Muscle layer of colon (tissue), 2 donors: ENCODE measurements around the gene PKLR.

Experiments used
- H3K27ac ChIP-seq: one replicate; pipeline ENCODE4 v1.7.0; 2013; ENCODE audit warnings: low read depth, mild to moderate bottlenecking, low read length, moderate library complexity
- H3K27me3 ChIP-seq, 2 donors: one replicate each; pipeline ENCODE4 v1.7.0; 2013; ENCODE audit warnings: low read length in 2 of 2, mild to moderate bottlenecking in 2 of 2; ENCODE audit not compliant: insufficient read depth in 2 of 2, control insufficient read depth in 1 of 2
- H3K36me3 ChIP-seq: one replicate; pipeline ENCODE4 v1.7.0; 2013; ENCODE audit warnings: mild to moderate bottlenecking, low read length; ENCODE audit not compliant: insufficient read depth
- H3K4me1 ChIP-seq: one replicate; pipeline ENCODE4 v1.7.0; 2013; ENCODE audit warnings: mild to moderate bottlenecking, low read length; ENCODE audit not compliant: insufficient read depth
- H3K4me3 ChIP-seq, 2 donors: one replicate each; pipeline ENCODE4 v1.7.0; 2013; ENCODE audit warnings: low read length in 2 of 2, low read depth in 1 of 2, mild to moderate bottlenecking in 1 of 2, moderate library complexity in 1 of 2
- H3K9ac ChIP-seq: one replicate; pipeline ENCODE4 v1.7.0; 2013; ENCODE audit warnings: low read length
- H3K9me3 ChIP-seq: one replicate; pipeline ENCODE4 v1.7.0; 2013; ENCODE audit warnings: mild to moderate bottlenecking, low read length
- donor health status: abdominal sarcoma.
- donor health status: Adenocarcinoma of cecum.

PKLR gene

GRCh38 chr1:155324037-155324716 lies 22.9 kb upstream of the PKLR start:
- Histone ChIP-seq H3K27me3 (no peaks in the 10 kb centered on the region), H3K4me3 (peak overlapping the region; percentile 57 to 95), H3K9ac (peak overlapping the region; percentile 84), H3K27ac (peak overlapping the region; percentile 98), H3K9me3 (no peaks in the 10 kb centered on the region), H3K36me3 (peaks cover 22% of the 10 kb centered on the region), H3K4me1 (peaks cover 22% of the 10 kb centered on the region)

- Histone ChIP-seq H3K9ac (peak overlapping the region; percentile 84), H3K27ac (peak overlapping the region; percentile 98), H3K9me3 (no peaks in the 10 kb centered on the region), H3K4me3 (peak overlapping the region; percentile 57 to 95), H3K4me1 (peaks cover 22% of the 10 kb centered on the region), H3K36me3 (peaks cover 27% of the 10 kb centered on the region), H3K27me3 (no peaks in the 10 kb centered on the region)
Measured at GRCh38 chr1:155323729-155324036, 22.4 kb upstream of the PKLR start.

GRCh38 chr1:155322953-155323728 lies 21.9 kb upstream of the PKLR start:
- H3K36me3 ChIP-seq, result peaks cover 23% of the 10 kb centered on the region
- no peaks in the 10 kb centered on the region for H3K9me3 ChIP-seq
- H3K27me3 ChIP-seq, result no peaks in the 10 kb centered on the region
- H3K4me3 ChIP-seq, result peak overlapping the region; percentile 57 to 95
- H3K27ac ChIP-seq, result peak overlapping the region; percentile 98
- no peak overlapping the region for H3K9ac ChIP-seq
- H3K4me1 ChIP-seq, result peaks cover 22% of the 10 kb centered on the region

GRCh38 chr1:155322571-155322952 lies 21.3 kb upstream of the PKLR start:
- peak overlapping the region; percentile 98 for H3K27ac ChIP-seq
- H3K9ac ChIP-seq, result peak overlapping the region; percentile 39
- peaks cover 22% of the 10 kb centered on the region for H3K4me1 ChIP-seq

GRCh38 chr1:155321639-155322503 lies 20.6 kb upstream of the PKLR start:
- H3K27me3 ChIP-seq, result no peaks in the 10 kb centered on the region
- no peaks in the 10 kb centered on the region for H3K9me3 ChIP-seq
- H3K4me3 ChIP-seq, result peak overlapping the region; percentile 83 to 95
- H3K36me3 ChIP-seq, result peaks cover 18% of the 10 kb centered on the region
- peaks cover 22% of the 10 kb centered on the region for H3K4me1 ChIP-seq
- peak overlapping the region; percentile 39 for H3K9ac ChIP-seq
- peak overlapping the region; percentile 98 for H3K27ac ChIP-seq

More at GRCh38 chr1:155322571-155322952, 21.3 kb upstream of the PKLR start:
- H3K9me3 ChIP-seq, result no peaks in the 10 kb centered on the region
- H3K27me3 ChIP-seq, result no peaks in the 10 kb centered on the region
- peaks cover 20% of the 10 kb centered on the region for H3K36me3 ChIP-seq
- H3K4me3 ChIP-seq, result peak overlapping the region; percentile 57 to 95

GRCh38 chr1:155320661-155321617 lies 19.7 kb upstream of the PKLR start, which contains the start of gene RUSC1:
TSS of gene RUSC1 (plus strand) at chr1:155320894. CDS start at chr1:155321774, 880 bp downstream.
- H3K27ac ChIP-seq, result peak within 1 kb of the TSS; percentile 98
- no peaks in the 10 kb centered on the region for H3K27me3 ChIP-seq
- no peaks in the 10 kb centered on the region for H3K9me3 ChIP-seq
- peaks cover 9% of the 10 kb centered on the region for H3K36me3 ChIP-seq
- peaks cover 20% of the 10 kb centered on the region for H3K4me1 ChIP-seq
- H3K9ac ChIP-seq, result peak within 1 kb of the TSS; percentile 39
- H3K4me3 ChIP-seq, result peak within 1 kb of the TSS; percentile 83 to 95

- Histone ChIP-seq H3K4me3 (peak overlapping the region; percentile 83 to 95), H3K27ac (peak overlapping the region; percentile 98), H3K9me3 (no peaks in the 10 kb centered on the region), H3K4me1 (peaks cover 13% of the 10 kb centered on the region), H3K9ac (no peak overlapping the region), H3K27me3 (no peaks in the 10 kb centered on the region), H3K36me3 (peaks cover 9% of the 10 kb centered on the region)
Measured at GRCh38 chr1:155320252-155320651, 19.0 kb upstream of the PKLR start.

- H3K9ac ChIP-seq, result no peak overlapping the region
Measured at GRCh38 chr1:155319536-155319935, 18.3 kb upstream of the PKLR start.

GRCh38 chr1:155318082-155318481 lies 16.8 kb upstream of the PKLR start:
- Histone ChIP-seq H3K4me1 (peaks cover 11% of the 10 kb centered on the region), H3K27me3 (no peaks in the 10 kb centered on the region), H3K36me3 (peaks cover 9% of the 10 kb centered on the region), H3K27ac (no peak overlapping the region), H3K9me3 (no peaks in the 10 kb centered on the region), H3K9ac (no peak overlapping the region), H3K4me3 (no peak overlapping the region)

More at GRCh38 chr1:155319536-155319935, 18.3 kb upstream of the PKLR start:
- no peaks in the 10 kb centered on the region for H3K27me3 ChIP-seq
- peaks cover 11% of the 10 kb centered on the region for H3K4me1 ChIP-seq
- no peak overlapping the region for H3K27ac ChIP-seq
- no peak overlapping the region for H3K4me3 ChIP-seq
- H3K36me3 ChIP-seq, result peaks cover 9% of the 10 kb centered on the region
- no peaks in the 10 kb centered on the region for H3K9me3 ChIP-seq

- Histone ChIP-seq H3K36me3 (peaks cover 9% of the 10 kb centered on the region), H3K27ac (no peak overlapping the region), H3K4me3 (no peak overlapping the region), H3K4me1 (peaks cover 7% of the 10 kb centered on the region), H3K9ac (no peak overlapping the region), H3K9me3 (no peaks in the 10 kb centered on the region), H3K27me3 (no peaks in the 10 kb centered on the region)
Measured at GRCh38 chr1:155316922-155317321, 15.7 kb upstream of the PKLR start.
